GM12878 (cell line): ENCODE data around the gene RAPGEF6. TPM values are rescaled to one million over a fixed set of nuclear protein-coding genes. Genes with fewer than 3 reads are reported as not detected.

Experiments used
- CBFB ChIP-seq: IDR thresholded peaks from 2 replicates; pipeline ENCODE4 v1.6.1; 2016; ENCODE audit warnings: antibody characterized with exemption, low read depth
- ELK1 ChIP-seq: IDR thresholded peaks from 2 replicates; pipeline ENCODE4 v1.6.1; 2012; ENCODE audit warnings: low read depth, low read length, improper control_type of control experiment
- EZH2 ChIP-seq: IDR thresholded peaks from 2 replicates; pipeline ENCODE4 v1.6.1; 2012; ENCODE audit warnings: low read depth, mild to moderate bottlenecking, control low read depth, inconsistent platforms, low read length, borderline replicate concordance; ENCODE audit not compliant: control insufficient read depth
- FOXM1 ChIP-seq: IDR thresholded peaks from 2 replicates; pipeline ENCODE4 v1.6.1; 2012; ENCODE audit warnings: low read depth, mild to moderate bottlenecking, inconsistent platforms, low read length, moderate library complexity
- IRF5 ChIP-seq: fragments of 450-650 bp; IDR thresholded peaks from 2 replicates; pipeline ENCODE4 v1.6.1; 2017; ENCODE audit warnings: borderline replicate concordance
- MEF2A ChIP-seq: IDR thresholded peaks from 2 replicates; pipeline ENCODE4 v1.6.1; 2011; ENCODE audit warnings: low read depth, mild to moderate bottlenecking, low read length, moderate library complexity; ENCODE audit not compliant: insufficient read depth
- MXI1 ChIP-seq: fragments of 150-350 bp; IDR thresholded peaks from 2 replicates; pipeline ENCODE4 v1.6.1; 2011; ENCODE audit warnings: low read depth, mild to moderate bottlenecking, inconsistent platforms, low read length, improper control_type of control experiment
- RAD51 ChIP-seq: fragments of 450-650 bp; IDR thresholded peaks from 2 replicates; pipeline ENCODE4 v1.6.1; 2016; ENCODE audit warnings: moderate library complexity, mild to moderate bottlenecking, inconsistent platforms
- RCOR1 ChIP-seq: conservative IDR thresholded peaks from 2 replicates; pipeline ENCODE4 v1.6.1; 2012; ENCODE audit warnings: low read depth, low read length, improper control_type of control experiment
- SIN3A ChIP-seq: IDR thresholded peaks from 2 replicates; pipeline ENCODE4 v1.6.1; 2012; ENCODE audit warnings: low read depth, low read length, improper control_type of control experiment
- TBL1XR1 ChIP-seq: IDR thresholded peaks from 2 replicates; pipeline ENCODE4 v1.6.1; 2012; ENCODE audit warnings: low read depth, low read length, improper control_type of control experiment
- YBX1 ChIP-seq: fragments of 450-650 bp; IDR thresholded peaks from 2 replicates; pipeline ENCODE4 v1.6.1; 2016; ENCODE audit warnings: antibody characterized with exemption
- ZBTB4 ChIP-seq: fragments of 450-650 bp; formaldehyde crosslinking; IDR thresholded peaks from 2 replicates; pipeline ENCODE4 v1.4.0; 2022; ENCODE audit warnings: mild to moderate bottlenecking, moderate library complexity
- ZBTB40 ChIP-seq: fragments of 450-650 bp; IDR thresholded peaks from 2 replicates; pipeline ENCODE4 v1.6.1; 2016; ENCODE audit warnings: mild to moderate bottlenecking, moderate library complexity, borderline replicate concordance
- ZNF274 ChIP-seq: IDR thresholded peaks from one replicate; pipeline ENCODE4 v1.8.0; 2011; ENCODE audit not compliant: insufficient read length, insufficient read depth
- ZNF592 ChIP-seq: fragments of 450-650 bp; IDR thresholded peaks from 2 replicates; pipeline ENCODE4 v1.6.1; 2017; ENCODE audit warnings: mild to moderate bottlenecking, moderate library complexity
- ZSCAN29 ChIP-seq: fragments of 450-650 bp; IDR thresholded peaks from 2 replicates; pipeline ENCODE4 v1.6.1; 2017; ENCODE audit warnings: mild to moderate bottlenecking, moderate library complexity
- polyA plus RNA-seq, 11 experiments: library from polyadenylated mRNA; depleted of rRNA in 4 of 11; unstranded in 6 of 11; stranded (reverse) in 5 of 11; fragments of >200 nt; fragmentation: Nextera tagmentation in 4 of 11; fragmentation: Illumina TruSeq in 1 of 11; extraction: Ambion mirVana in 4 of 11; extraction: Trizol in 1 of 11; gene quantifications; 1 replicate in 1 of 11; 2 replicates in 10 of 11; pipeline versions ENCODE4 v1.2.1 to v1.2.3, GENCODE V29; 2011 to 2016; ENCODE audit warnings: inconsistent platforms in 2 of 11, missing spikeins in 2 of 11, low read depth in 1 of 11
- total RNA-seq, 4 experiments: library from RNA; depleted of rRNA in 3 of 4; stranded (reverse); fragments of >200 nt in 3 of 4; fragmentation: Illumina TruSeq in 1 of 4; extraction: Trizol in 1 of 4; gene quantifications; 2 replicates each; pipeline versions ENCODE4 v1.2.1 to v1.2.3, GENCODE V29; 2013 to 2021

Gene RAPGEF6
- total and polyA plus RNA-seq, 10 of the 15 experiments (the other 5 are each of a cell fraction or from before 2014, with no cell fraction given) = 2.9 to 24.0 (median 14.2) TPM

GRCh38 chr5:131671409-131671808, 36.4 kb upstream of the RAPGEF6 start (continued):
- TF ChIP-seq ZBTB4 (CRISPR knock-in tag) (no peak), IRF5 (no peak), MXI1 (no peak), SIN3A (no peak), FOXM1 (no peak), ZNF274 (no peak), ZSCAN29 (no peak), RCOR1 (no peak), YBX1 (no peak), CBFB (no peak), TBL1XR1 (no peak), MEF2A (0 out of 2 replicates have a peak, but pooled peaks have one; percentile 35), ZNF592 (no peak), ZBTB40 (no peak), RAD51 (no peak), EZH2 (no peak), ELK1 (no peak)
